Neuronal stem cell (in vitro differentiated cells): Measurements from ENCODE around the gene TSPYL2. TPM values are rescaled to one million over a fixed set of nuclear protein-coding genes. Genes with fewer than 3 reads are reported as not detected.

Source experiments
- DNase-seq: peaks from one replicate; pipeline ENCODE4 v3.0.0-alpha.2; 2013; ENCODE audit warnings: low spot score
- H2AFZ ChIP-seq: one replicate; pipeline ENCODE4 v1.6.1; 2013; ENCODE audit warnings: mild to moderate bottlenecking, low read length, inconsistent platforms
- H2AK5ac ChIP-seq: 2 replicates; pipeline ENCODE4 v1.6.1; 2013; ENCODE audit warnings: low read depth, mild to moderate bottlenecking, inconsistent platforms, low read length, moderate library complexity, mixed read lengths
- H2BK120ac ChIP-seq: 2 replicates; pipeline ENCODE4 v1.6.1; 2013; ENCODE audit warnings: low read depth, mild to moderate bottlenecking, inconsistent platforms, low read length, moderate library complexity, mixed read lengths
- H2BK12ac ChIP-seq: one replicate; pipeline ENCODE4 v1.6.1; 2013; ENCODE audit warnings: low read length, inconsistent platforms
- H2BK15ac ChIP-seq: 2 replicates; pipeline ENCODE4 v1.6.1; 2013; ENCODE audit warnings: mild to moderate bottlenecking, low read length, inconsistent platforms, mixed read lengths
- H2BK5ac ChIP-seq: one replicate; pipeline ENCODE4 v1.6.1; 2013; ENCODE audit warnings: inconsistent platforms, mild to moderate bottlenecking, low read length, moderate library complexity
- H3K14ac ChIP-seq: one replicate; pipeline ENCODE4 v1.6.1; 2013; ENCODE audit warnings: low read length, inconsistent platforms
- H3K18ac ChIP-seq: 2 replicates; pipeline ENCODE4 v1.6.1; 2013; ENCODE audit warnings: low read length, inconsistent platforms
- H3K23ac ChIP-seq: 2 replicates; pipeline ENCODE4 v1.6.1; 2013; ENCODE audit warnings: low read depth, mild to moderate bottlenecking, mixed read lengths, low read length, inconsistent platforms; ENCODE audit not compliant: poor library complexity
- H3K27ac ChIP-seq: replicated peaks from 3 replicates; pipeline ENCODE4 v1.5.1; 2013; ENCODE audit warnings: low read length, inconsistent platforms
- H3K27me3 ChIP-seq, 3 experiments: 2 replicates each; pipeline ENCODE4 v1.6.1; 2013; ENCODE audit warnings: low read length in 3 of 3, mild to moderate bottlenecking in 2 of 3, inconsistent platforms in 1 of 3, low read depth in 1 of 3, mixed read lengths in 1 of 3, moderate library complexity in 1 of 3; ENCODE audit not compliant: control insufficient read depth in 3 of 3, insufficient read depth in 3 of 3
- H3K36me3 ChIP-seq, 2 donors: replicated peaks in 1 of 2; 2 replicates each; pipeline ENCODE4 v1.6.1; 2013; ENCODE audit warnings: low read length in 2 of 2; ENCODE audit not compliant: control insufficient read depth in 2 of 2, insufficient read depth in 2 of 2
- H3K4ac ChIP-seq: 2 replicates; pipeline ENCODE4 v1.6.1; 2013; ENCODE audit warnings: inconsistent platforms, mild to moderate bottlenecking, low read length, moderate library complexity
- H3K4me1 ChIP-seq, 2 donors: 1 replicate in 1 of 2; 2 replicates in 1 of 2; pipeline ENCODE4 v1.6.1; 2013; ENCODE audit warnings: low read length in 2 of 2, low read depth in 1 of 2; ENCODE audit not compliant: control insufficient read depth in 2 of 2, insufficient read depth in 1 of 2
- H3K4me2 ChIP-seq: one replicate; pipeline ENCODE4 v1.6.1; 2013; ENCODE audit warnings: mild to moderate bottlenecking, low read length, inconsistent platforms; ENCODE audit not compliant: insufficient read depth, poor library complexity, severe bottlenecking
- H3K4me3 ChIP-seq, 2 donors: 2 replicates each; pipeline ENCODE4 v1.5.1; 2013; ENCODE audit warnings: low read length in 2 of 2, mild to moderate bottlenecking in 2 of 2, inconsistent platforms in 1 of 2, moderate library complexity in 1 of 2
- H3K79me1 ChIP-seq: one replicate; pipeline ENCODE4 v1.6.1; 2013; ENCODE audit warnings: low read depth, mild to moderate bottlenecking, inconsistent platforms, low read length, moderate library complexity
- H3K9ac ChIP-seq: one replicate; pipeline ENCODE4 v1.6.1; 2013; ENCODE audit warnings: mild to moderate bottlenecking, low read depth, low read length, inconsistent platforms; ENCODE audit not compliant: poor library complexity
- H3K9me3 ChIP-seq, 2 donors: replicated peaks in 1 of 2; 2 replicates each; pipeline versions ENCODE3 to v1.6.1; 2013; ENCODE audit warnings: low read length in 2 of 2, mild to moderate bottlenecking in 2 of 2, inconsistent platforms in 1 of 2, low read depth in 1 of 2, mixed read lengths in 1 of 2, moderate library complexity in 1 of 2; ENCODE audit not compliant: control insufficient read depth in 2 of 2, insufficient read depth in 1 of 2
- H4K8ac ChIP-seq: one replicate; pipeline ENCODE4 v1.6.1; 2013; ENCODE audit warnings: low read depth, mild to moderate bottlenecking, inconsistent platforms, low read length, moderate library complexity
- H4K91ac ChIP-seq: one replicate; pipeline ENCODE4 v1.6.1; 2013; ENCODE audit warnings: low read length, low read depth, mild to moderate bottlenecking, inconsistent platforms; ENCODE audit not compliant: poor library complexity
- WGBS, 2 donors: extraction: QIAGEN DNeasy Blood & Tissue Kit; methylation state at CpG; one replicate each; pipeline ENCODE4 v1.1.7; 2013; ENCODE audit warnings: missing lambda C conversion rate in 2 of 2, mixed read lengths in 1 of 2; ENCODE audit not compliant: insufficient read length in 2 of 2, insufficient replicate concordance in 1 of 2; ENCODE audit errors: extremely low coverage in 2 of 2; 5-methylcytosine and 5-hydroxymethylcytosine counted together
- polyA plus RNA-seq, 2 experiments: library from polyadenylated mRNA; stranded (reverse); fragments of 200-250 nt; gene quantifications; one replicate each; pipeline ENCODE4 v1.2.3, GENCODE V29; 2013

TSPYL2 gene
- 22.9 TPM for polyA plus RNA-seq (2013, experiment 1 of 2)
- polyA plus RNA-seq (2013, experiment 2 of 2) = 22.2 TPM

DNA sequence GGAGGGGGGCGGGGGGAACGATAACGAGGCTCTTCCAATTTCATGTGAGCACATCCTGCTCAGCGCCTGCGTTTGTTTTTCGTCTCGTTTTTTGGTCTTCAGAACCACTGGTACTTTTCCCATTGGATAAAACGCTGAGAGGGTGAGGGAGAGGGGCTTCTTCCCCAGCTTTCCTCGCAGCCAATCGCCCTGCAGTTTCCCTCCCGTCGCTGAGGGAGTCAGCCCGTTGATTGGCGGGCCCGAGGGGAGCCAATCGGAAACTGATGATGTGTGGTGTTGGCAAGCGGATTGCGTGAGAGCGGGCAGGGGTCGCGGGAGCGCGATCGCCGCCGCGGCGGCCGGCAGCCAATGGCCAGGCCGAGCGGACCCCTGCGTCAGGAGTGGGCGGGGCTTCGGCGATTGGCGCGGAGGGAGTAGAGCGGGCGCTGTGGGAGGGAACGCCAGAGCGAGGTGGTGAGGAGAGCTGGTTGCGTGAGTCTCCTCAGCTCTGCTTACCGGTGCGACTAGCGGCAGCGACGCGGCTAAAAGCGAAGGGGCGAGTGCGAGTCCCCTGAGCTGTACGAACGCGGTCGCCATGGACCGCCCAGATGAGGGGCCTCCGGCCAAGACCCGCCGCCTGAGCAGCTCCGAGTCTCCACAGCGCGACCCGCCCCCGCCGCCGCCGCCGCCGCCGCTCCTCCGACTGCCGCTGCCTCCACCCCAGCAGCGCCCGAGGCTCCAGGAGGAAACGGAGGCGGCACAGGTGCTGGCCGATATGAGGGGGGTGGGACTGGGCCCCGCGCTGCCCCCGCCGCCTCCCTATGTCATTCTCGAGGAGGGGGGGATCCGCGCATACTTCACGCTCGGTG, at the start of gene TSPYL2:
TSS of gene TSPYL2 (plus strand) at position 443 of the 848 bp plus-strand sequence. CDS start at position 575, 132 bp downstream.
- H2BK5ac ChIP-seq = no peak within 1 kb of the TSS
- H3K14ac ChIP-seq = no peak within 1 kb of the TSS
- peak within 1 kb of the TSS; percentile 93 for H3K9ac ChIP-seq
- H2AFZ ChIP-seq = peak within 1 kb of the TSS; percentile 76
- H3K79me1 ChIP-seq = peaks cover 6% of the 10 kb centered on the region
- H4K91ac ChIP-seq = no peak within 1 kb of the TSS
- peaks cover 4 to 5% of the 10 kb centered on the region in 2 donors for H3K4me1 ChIP-seq
- no peak within 1 kb of the TSS for H2AK5ac ChIP-seq
- peak within 1 kb of the TSS; percentile 67 to 95 for H3K4me3 ChIP-seq
- H3K4ac ChIP-seq = no peak within 1 kb of the TSS
- H2BK120ac ChIP-seq = no peak within 1 kb of the TSS
- H3K27ac ChIP-seq = peak within 1 kb of the TSS; percentile 71
- H2BK15ac ChIP-seq = no peak within 1 kb of the TSS
- H3K4me2 ChIP-seq = peak within 1 kb of the TSS; percentile 71
- no CpG with 5 or more reads among the region's 86 CpGs for WGBS, 2 donors
- peak within 1 kb of the TSS; percentile 90 for H3K18ac ChIP-seq
- no peaks in the 10 kb centered on the region for H3K9me3 ChIP-seq
- DNase-seq = peak; percentile 92
- H3K36me3 ChIP-seq = peaks cover 23 to 33% of the 10 kb centered on the region in 2 donors
- H4K8ac ChIP-seq = no peak within 1 kb of the TSS
- H2BK12ac ChIP-seq = no peak within 1 kb of the TSS
- no peaks in the 10 kb centered on the region for H3K27me3 ChIP-seq
- peak within 1 kb of the TSS; percentile 89 for H3K23ac ChIP-seq

DNA sequence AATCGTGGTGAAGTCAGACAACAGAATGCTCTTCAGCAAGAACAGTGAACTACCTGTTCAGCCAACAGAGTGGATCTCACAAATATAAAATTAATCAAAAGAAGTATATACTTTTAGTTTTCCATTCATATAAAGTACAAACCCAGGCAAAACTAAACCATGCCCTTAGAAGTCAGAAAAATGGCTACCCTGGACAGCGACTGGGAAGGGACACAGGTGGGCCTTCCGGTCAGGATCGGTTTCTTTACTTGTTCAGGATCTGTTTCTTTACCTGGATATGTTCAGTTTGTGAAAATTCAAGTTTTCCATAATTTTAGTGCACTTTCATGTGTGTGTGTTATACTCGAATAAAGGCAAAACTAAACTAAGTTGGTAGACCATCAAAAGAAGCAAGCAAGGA, 46.0 kb upstream of the TSPYL2 start:
- Histone ChIP-seq H3K27ac (no peak overlapping the region), H3K9me3 (no peaks in the 10 kb centered on the region), H3K4me1 (no peaks in the 10 kb centered on the region), H3K18ac (no peak overlapping the region), H2AK5ac (no peak overlapping the region), H3K4me3 (no peak overlapping the region), H2BK120ac (no peak overlapping the region), H3K23ac (no peak overlapping the region), H3K79me1 (no peaks in the 10 kb centered on the region), H2BK12ac (no peak overlapping the region), H3K27me3 (peaks cover 0 to 18% (median 0%) of the 10 kb centered on the region in 3 experiments), H2AFZ (no peak overlapping the region), H2BK5ac (no peak overlapping the region), H2BK15ac (no peak overlapping the region), H4K91ac (no peak overlapping the region), H3K4me2 (no peak overlapping the region), H4K8ac (no peak overlapping the region), H3K4ac (no peak overlapping the region), H3K14ac (no peak overlapping the region), H3K9ac (no peak overlapping the region), H3K36me3 (no peaks in the 10 kb centered on the region)
- no CpG with 5 or more reads among the region's 5 CpGs for WGBS, 2 donors
- no peak for DNase-seq

DNA sequence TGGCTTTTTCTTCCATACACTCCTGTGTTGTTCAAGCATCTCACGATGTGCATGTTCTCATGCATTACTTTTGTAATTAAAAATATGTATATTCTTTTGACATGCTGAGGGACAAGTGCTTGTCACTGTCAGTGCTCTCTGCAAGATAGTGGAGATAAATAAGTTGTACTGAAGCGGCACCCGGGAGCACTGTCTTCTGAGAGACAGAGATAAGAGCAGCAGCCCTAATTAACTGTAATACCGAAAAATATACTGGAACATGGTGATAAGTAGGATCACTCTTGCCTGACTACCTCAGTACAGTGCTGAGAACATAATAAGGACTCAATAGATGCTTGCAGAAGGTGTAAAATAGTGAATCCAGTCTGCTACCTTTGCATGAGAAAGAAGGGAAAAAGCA, 42.9 kb upstream of the TSPYL2 start:
- no CpG with 5 or more reads among the region's 4 CpGs for WGBS, 2 donors
- Histone ChIP-seq H3K27ac (no peak overlapping the region), H2BK12ac (no peak overlapping the region), H3K36me3 (no peaks in the 10 kb centered on the region), H3K79me1 (no peaks in the 10 kb centered on the region), H2BK15ac (no peak overlapping the region), H2BK5ac (no peak overlapping the region), H3K14ac (no peak overlapping the region), H3K27me3 (peaks cover 0 to 19% (median 0%) of the 10 kb centered on the region in 3 experiments), H2AFZ (no peak overlapping the region), H2AK5ac (no peak overlapping the region), H4K91ac (no peak overlapping the region), H2BK120ac (no peak overlapping the region), H3K4me2 (no peak overlapping the region), H4K8ac (no peak overlapping the region), H3K4me3 (no peak overlapping the region), H3K18ac (no peak overlapping the region), H3K4ac (no peak overlapping the region), H3K4me1 (no peaks in the 10 kb centered on the region), H3K23ac (no peak overlapping the region), H3K9me3 (no peaks in the 10 kb centered on the region), H3K9ac (no peak overlapping the region)
- DNase-seq = no peak

DNA sequence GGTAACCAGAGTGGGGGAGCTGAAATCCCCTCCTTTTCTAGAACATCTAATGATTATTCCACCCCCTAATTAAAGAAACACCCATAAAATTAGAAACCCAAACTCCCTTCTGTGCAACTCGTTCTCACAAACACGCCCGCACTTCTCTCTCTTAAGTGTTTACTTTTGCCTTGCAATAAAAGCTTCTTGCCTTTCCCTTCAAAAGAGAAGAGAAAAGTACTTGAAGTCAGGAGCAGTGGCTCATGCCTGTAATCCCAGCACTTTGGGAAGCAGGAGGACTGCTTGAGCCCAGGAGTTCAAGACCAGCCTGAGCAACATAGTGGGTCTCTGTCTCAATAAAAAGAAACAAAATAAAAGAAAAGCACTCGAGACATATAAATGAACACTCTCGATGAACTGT, 37.2 kb upstream of the TSPYL2 start:
- Histone ChIP-seq H4K8ac (no peak overlapping the region), H2BK15ac (no peak overlapping the region), H3K27ac (no peak overlapping the region), H3K23ac (no peak overlapping the region), H3K4me3 (no peak overlapping the region), H3K4me2 (no peak overlapping the region), H3K18ac (no peak overlapping the region), H2AFZ (no peak overlapping the region), H2BK12ac (no peak overlapping the region), H3K4ac (no peak overlapping the region), H3K14ac (no peak overlapping the region), H3K9ac (no peak overlapping the region), H3K9me3 (no peaks in the 10 kb centered on the region), H3K36me3 (no peaks in the 10 kb centered on the region), H3K27me3 (peaks cover 0 to 19% (median 0%) of the 10 kb centered on the region in 3 experiments), H2BK5ac (no peak overlapping the region), H3K4me1 (peaks cover 2% of the 10 kb centered on the region in 2 donors), H2BK120ac (no peak overlapping the region), H4K91ac (no peak overlapping the region), H3K79me1 (no peaks in the 10 kb centered on the region), H2AK5ac (no peak overlapping the region)
- no peak for DNase-seq
- no CpG with 5 or more reads among the region's 5 CpGs for WGBS, 2 donors
